Measurements from ENCODE around the gene LTBR. TPM values are rescaled to one million over a fixed set of nuclear protein-coding genes. Genes with fewer than 3 reads are reported as not detected.

The LTBR gene
- total RNA-seq (ENCODE audit: low replicate concordance): 25.7 and 27.2 TPM in 2 replicates

DNA sequence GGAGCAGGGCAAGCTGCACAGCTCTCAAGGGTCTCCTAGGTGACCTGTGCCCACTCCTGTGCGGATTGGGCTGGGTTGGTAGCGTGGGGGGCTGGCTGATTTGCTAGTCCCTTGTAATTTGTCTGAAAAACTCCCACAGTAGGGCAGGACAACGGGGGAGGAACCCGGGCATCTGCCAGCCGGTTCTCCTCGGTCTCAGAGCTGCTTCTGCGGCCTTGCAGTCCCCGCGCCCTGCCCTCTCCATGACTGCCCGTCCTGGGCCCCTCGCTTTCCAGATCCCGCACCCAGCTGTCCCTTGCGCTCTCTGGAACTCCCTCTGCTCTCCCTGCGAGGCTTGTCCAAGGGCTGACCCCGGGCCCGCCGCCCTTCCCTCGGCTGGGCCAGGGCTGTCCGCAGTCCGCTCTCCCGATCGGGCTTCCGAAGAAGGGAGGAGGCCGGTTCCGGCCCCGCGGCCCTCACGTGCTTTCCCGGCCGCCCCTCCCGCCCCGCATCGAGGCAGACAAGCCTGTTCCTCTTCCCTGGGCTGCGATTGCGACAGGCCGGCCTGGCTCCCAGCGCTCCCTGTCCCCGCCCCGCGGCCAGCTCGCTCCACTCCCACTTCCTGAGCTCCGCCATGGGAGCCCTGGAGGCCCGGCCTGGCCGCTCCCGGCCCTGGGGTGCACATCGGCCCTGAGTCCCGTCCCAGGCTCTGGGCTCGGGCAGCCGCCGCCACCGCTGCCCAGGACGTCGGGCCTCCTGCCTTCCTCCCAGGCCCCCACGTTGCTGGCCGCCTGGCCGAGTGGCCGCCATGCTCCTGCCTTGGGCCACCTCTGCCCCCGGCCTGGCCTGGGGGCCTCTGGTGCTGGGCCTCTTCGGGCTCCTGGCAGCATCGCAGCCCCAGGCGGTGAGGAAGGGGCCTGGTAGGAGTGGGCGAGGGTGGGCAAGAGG lies at the start of gene LTBR:
LTBR (plus strand) TSS at position 591 of the 927 bp plus-strand sequence; CDS start at position 788, 197 bp downstream.

GRCh38 chr12:6341417-6342139 lies 42.4 kb upstream of the LTBR start, which contains the start of gene TNFRSF1A:
Gene TNFRSF1A (minus strand): TSS chr12:6342076. CDS start chr12:6341814, 262 bp downstream.

DNA sequence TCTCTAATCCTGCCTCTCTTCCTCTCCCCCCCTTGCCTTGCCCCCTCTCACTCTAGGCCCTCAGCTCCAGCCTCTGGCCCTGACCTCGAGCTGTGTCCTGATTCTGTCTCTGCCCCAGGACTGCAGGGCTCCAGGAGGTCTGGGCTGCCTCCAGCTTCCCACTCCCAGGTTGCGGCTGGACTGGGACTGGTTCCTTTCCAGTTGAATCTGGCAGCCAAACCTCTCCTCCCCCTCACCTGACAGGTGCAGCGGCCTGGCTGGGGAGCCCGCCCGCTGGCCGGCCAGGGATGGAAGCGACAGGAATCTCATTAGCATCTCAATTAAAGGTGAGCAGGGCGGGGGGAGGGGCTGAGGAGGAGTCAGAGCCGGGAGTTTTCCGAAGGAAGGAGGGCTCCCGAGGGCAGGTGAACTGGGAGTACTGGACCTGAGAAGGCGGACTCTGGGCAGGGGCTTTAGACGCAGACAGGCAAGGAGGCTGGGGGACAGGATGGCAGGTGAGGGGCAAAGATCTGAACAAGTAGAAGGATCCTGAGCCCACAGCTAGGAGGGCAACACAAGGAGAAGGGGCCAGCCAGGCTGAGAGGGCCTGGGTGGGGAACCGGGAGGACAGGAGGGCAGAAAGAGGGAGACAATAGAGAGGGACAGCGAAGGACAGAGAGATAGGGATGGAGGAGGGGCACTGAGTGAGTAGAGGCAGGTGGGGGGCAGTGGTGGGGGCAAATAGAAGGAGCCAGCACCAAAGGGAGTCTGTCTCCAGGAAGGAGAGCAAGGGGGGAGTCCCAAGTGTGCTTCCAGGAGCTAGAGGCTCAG lies 8.5 kb upstream of the LTBR start, which contains the start of gene SCNN1A:
SCNN1A (minus strand) TSS at position 295 of the 810 bp plus-strand sequence. CDS start 780 bp downstream, outside the sequence.

Other genes starting within 250 kb of the LTBR start
- gene CD9, start 183.8 kb upstream of the LTBR start, total RNA-seq (ENCODE audit: low replicate concordance): 104 and 263 TPM in 2 replicates
- under 0.01 and 0.08 TPM in 2 replicates for gene PLEKHG6, start 73.5 kb upstream of the LTBR start, total RNA-seq (ENCODE audit: low replicate concordance)
- gene TNFRSF1A, start 42.1 kb upstream of the LTBR start, total RNA-seq (ENCODE audit: low replicate concordance): 54.4 and 102 TPM in 2 replicates
- 0.12 and 0.15 TPM in 2 replicates for gene SCNN1A, start 8.6 kb upstream of the LTBR start, total RNA-seq (ENCODE audit: low replicate concordance)
- gene CD27, start 60.8 kb downstream of the LTBR start, total RNA-seq (ENCODE audit: low replicate concordance): not detected in 2 replicates
- gene TAPBPL, start 67.9 kb downstream of the LTBR start, total RNA-seq (ENCODE audit: low replicate concordance): 5.1 and 15.4 TPM in 2 replicates
- 8.6 and 19.4 TPM in 2 replicates for gene VAMP1, start 86.5 kb downstream of the LTBR start, total RNA-seq (ENCODE audit: low replicate concordance)
- gene MRPL51, start 109.1 kb downstream of the LTBR start, total RNA-seq (ENCODE audit: low replicate concordance): 92.0 and 176 TPM in 2 replicates
- 15.0 and 30.4 TPM in 2 replicates for gene NCAPD2, start 109.9 kb downstream of the LTBR start, total RNA-seq (ENCODE audit: low replicate concordance)
- 7,358 and 9,019 TPM in 2 replicates for gene GAPDH, start 150.4 kb downstream of the LTBR start, total RNA-seq (ENCODE audit: low replicate concordance)
- gene IFFO1, start 171.9 kb downstream of the LTBR start, total RNA-seq (ENCODE audit: low replicate concordance): 8.8 and 36.9 TPM in 2 replicates
- 11.5 and 20.7 TPM in 2 replicates for gene NOP2, start 184.1 kb downstream of the LTBR start, total RNA-seq (ENCODE audit: low replicate concordance)
- gene CHD4, start 223.2 kb downstream of the LTBR start, total RNA-seq (ENCODE audit: low replicate concordance): 187 and 210 TPM in 2 replicates